ENCODE data around the gene DIP2B. TPM values are rescaled to one million over a fixed set of nuclear protein-coding genes. Genes with fewer than 3 reads are reported as not detected.
"Not testable (repeated sequence)": the region's sequence is repeated elsewhere in the genome, so short reads cannot be mapped to it uniquely, and the experiment has no call there.

The DIP2B gene
- total RNA-seq, 1 donor from 2014 or later, result 23.1 TPM

DNA sequence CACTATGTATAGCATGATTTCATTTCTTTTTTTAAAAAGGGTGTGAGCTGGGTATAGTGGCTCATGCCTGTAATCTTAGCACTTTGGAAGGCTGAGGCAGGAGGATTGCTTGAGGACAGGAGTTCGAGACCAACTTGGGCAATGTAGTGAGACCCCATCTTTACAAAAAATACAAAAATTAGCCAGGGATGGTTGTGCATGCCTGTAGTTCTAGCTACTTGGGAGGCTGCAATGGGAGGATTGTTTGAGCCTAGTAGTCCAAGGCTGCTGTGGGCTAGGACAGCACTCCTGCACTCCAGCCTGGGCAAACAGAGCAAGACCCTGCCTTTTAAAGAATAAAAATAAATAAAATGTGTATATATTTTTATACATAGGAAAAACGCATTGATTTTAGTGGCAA is 43.0 kb downstream of the DIP2B start:
- no peak for DNase-seq (ENCODE audit: low spot score)

DNA sequence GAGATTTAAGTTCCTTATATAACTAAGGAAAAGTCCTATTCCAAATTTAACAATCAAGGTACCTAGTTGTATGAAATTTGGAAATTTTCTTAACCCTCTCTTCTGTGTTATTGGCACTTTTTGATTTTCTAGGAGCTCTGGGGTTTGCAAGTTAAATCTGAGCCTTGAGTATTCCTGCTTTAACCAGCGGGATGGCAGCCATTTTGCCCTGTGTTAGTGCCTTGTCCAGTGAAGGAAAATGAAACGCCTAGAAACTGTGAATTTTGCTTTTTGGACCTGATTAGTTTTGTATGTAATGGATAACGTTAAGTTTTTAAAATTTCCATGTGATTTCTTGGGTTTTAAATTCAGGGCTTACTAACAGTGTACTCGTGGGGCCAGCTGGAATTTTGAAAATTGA is 45.1 kb downstream of the DIP2B start:
- DNase-seq (ENCODE audit: low spot score), result no peak

DNA sequence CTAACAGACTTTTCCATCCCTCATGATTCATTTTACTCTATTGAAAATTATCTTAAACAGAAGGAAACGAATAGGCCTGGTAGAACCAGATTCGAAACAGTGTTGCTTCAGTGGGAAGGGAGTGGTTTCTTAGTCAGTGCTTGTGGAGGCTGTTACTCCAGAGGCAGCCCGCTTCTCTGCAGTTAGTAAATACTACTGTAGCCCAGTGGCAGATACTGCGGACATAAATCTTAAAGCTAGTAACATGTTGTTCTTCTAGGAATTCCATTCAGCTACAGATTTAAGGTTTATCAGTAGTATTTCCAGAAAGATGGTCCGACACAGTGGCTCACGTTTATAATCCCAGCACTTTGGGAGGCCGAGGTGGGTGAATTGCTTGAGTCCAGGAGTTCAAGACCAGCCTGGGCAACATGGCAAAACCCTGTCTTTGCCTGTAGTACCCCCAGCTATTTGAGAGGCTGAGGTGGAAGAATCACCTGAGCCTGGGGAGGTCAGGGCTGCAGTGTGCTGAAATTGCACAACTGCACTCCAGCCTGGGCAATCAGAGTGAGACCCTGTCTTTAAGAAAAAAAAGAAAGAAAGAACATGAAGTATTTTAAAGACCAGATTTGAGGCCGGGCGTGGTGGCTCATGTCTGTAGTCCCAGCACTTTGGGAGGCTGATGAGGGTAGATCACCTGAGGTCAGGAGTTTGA is 45.9 kb downstream of the DIP2B start:
- no peak for DNase-seq (ENCODE audit: low spot score)

DNA sequence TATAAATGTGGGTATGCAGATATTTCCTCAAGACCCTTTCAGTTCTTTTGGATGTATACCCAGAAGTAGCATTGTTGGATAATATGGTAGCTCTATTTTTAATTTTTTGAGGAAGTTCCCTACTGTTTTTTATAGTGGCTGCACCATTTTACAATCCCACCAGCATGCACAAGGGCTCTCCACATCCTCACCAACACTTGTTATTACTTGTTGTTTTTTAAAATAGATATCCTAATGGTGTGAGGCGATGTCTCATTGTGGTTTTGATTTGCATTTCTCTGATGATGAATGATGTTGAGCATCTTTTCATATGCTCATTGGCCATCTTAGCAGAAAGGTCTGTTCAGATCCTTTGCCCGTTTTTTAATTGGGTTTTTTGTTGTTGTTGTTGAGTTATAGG is 47.1 kb downstream of the DIP2B start:
- no peak for DNase-seq (ENCODE audit: low spot score)

DNA sequence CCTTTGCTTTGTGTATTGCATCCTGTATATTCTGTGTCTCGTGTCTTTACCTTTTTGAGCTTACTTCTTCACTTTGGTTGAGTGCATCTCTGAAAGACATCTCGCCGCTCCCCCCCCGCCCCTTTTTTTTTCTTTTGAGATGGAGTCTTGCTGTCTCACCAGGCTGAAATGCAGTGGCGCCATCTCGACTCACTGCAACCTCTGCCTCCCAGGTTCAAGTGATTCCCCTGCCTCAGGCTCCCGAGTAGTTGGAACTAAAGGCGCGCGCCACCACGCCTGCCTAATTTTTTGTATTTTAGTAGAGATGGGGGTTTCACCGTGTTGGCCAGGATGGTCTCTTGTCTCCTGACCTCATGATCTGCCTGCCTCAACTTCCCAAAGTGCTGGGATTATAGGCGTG is 49.9 kb downstream of the DIP2B start:
- no peak for DNase-seq (ENCODE audit: low spot score)

- no peak for DNase-seq (ENCODE audit: low spot score)
Observed at GRCh38 chr12:50555471-50555885, 50.7 kb downstream of the DIP2B start.

DNA sequence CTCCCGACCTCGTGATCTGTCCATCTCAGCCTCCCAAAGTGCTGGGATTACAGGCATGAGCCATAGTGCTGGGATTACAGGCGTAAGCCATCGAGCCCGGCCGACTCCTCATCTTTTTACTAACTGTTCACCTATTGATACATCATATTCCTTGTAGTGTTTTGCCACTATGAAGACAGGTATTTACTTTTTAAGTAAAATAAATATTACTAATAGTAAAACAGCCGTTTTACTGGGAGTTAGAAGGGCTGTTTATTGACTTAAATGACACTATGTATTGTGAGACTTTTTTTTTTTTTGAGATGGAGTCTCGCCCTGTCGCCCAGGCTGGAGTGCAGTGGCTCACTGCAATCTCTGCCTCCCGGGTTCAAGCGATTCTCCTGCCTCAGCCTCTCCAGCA is 51.5 kb downstream of the DIP2B start:
- DNase-seq (ENCODE audit: low spot score), result no peak

- not testable (repeated sequence) for DNase-seq (ENCODE audit: low spot score)
Observed at GRCh38 chr12:50556796-50557195, 52.0 kb downstream of the DIP2B start.

DNA sequence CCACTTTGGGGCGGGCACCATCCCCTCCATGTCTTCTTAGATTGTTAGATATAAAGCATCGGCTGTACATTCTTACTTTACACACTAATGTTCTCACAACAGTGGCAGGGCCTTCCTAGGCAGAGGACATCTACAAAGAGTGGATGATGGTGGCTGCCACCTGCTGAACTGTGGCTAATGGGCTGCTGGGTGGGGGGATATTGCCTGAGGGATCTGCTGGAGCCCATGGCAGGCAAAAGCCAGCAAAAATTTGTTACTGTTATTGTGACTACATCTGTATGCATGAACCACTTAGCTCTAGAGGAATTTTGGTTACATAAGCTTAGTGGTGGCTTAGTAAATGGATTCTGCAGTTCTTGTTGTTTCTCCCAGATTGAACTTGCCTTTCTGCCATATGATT is 52.6 kb downstream of the DIP2B start:
- DNase-seq (ENCODE audit: low spot score), result no peak

DNA sequence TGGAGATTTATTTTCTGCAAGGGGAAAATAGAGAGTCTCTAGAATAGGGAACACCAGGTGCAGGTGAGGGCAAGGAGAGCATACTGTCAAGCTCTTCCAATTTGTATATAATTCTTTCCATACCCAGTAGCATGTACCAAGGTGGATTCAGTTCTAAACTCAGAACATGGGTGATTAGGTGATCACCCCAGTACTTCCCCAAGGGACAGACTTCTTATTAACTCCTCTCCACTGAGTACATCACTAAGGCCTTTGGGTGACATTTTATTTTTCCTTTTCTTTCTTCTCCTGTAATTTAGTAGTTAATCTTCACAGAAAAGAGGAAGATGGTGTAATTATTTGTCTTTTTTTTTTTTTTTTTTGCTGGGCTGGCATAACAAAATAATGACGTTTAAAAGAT is 54.2 kb downstream of the DIP2B start:
- DNase-seq (ENCODE audit: low spot score), result no peak

GRCh38 chr12:50562520-50563433 is 58.0 kb downstream of the DIP2B start:
- DNase-seq (ENCODE audit: low spot score), result no peak

DNA sequence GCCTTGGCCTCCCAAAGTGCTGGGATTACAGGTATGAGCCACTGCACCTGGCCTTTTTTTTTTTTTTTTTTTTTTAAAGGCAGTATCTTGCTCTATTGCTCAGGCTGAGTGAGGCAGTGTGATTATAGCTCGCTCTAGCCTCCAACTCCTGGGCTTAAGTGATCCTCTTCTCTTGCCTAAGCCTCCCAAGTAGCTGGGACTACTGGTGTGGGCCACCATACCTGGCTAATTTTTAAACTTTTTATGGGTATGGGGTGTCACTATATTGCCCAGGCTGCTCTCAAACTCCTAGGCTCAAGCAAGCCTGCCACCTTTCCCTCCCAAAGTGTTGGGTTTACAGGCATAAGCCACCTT is 58.6 kb downstream of the DIP2B start:
- DNase-seq (ENCODE audit: low spot score), result no peak

- no peak for DNase-seq (ENCODE audit: low spot score)
Observed at GRCh38 chr12:50564237-50564947, 59.6 kb downstream of the DIP2B start.

GRCh38 chr12:50564948-50565297 is 60.1 kb downstream of the DIP2B start:
- DNase-seq (ENCODE audit: low spot score), result no peak

GRCh38 chr12:50566066-50566465 is 61.3 kb downstream of the DIP2B start:
- DNase-seq (ENCODE audit: low spot score), result no peak

DNA sequence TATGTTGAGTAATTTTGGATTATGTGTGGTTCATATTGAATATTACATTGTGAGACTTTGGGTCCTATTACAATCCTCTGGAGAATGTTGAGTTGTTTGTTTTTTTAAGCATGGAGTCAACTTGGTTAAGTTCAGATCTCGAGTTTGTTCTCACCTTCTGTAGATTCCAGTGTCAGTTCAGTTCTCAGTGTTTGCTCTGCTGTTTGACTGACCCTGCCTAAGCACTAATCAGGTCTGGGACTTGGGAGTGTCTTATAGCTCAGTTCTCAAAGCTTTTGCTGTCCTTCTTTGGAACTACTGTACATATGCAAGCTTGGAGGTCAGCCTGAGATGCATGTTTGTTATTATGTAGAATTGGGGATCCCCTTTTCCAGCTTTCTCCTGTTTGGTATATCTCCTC is 63.1 kb downstream of the DIP2B start:
- DNase-seq (ENCODE audit: low spot score), result no peak

DNA sequence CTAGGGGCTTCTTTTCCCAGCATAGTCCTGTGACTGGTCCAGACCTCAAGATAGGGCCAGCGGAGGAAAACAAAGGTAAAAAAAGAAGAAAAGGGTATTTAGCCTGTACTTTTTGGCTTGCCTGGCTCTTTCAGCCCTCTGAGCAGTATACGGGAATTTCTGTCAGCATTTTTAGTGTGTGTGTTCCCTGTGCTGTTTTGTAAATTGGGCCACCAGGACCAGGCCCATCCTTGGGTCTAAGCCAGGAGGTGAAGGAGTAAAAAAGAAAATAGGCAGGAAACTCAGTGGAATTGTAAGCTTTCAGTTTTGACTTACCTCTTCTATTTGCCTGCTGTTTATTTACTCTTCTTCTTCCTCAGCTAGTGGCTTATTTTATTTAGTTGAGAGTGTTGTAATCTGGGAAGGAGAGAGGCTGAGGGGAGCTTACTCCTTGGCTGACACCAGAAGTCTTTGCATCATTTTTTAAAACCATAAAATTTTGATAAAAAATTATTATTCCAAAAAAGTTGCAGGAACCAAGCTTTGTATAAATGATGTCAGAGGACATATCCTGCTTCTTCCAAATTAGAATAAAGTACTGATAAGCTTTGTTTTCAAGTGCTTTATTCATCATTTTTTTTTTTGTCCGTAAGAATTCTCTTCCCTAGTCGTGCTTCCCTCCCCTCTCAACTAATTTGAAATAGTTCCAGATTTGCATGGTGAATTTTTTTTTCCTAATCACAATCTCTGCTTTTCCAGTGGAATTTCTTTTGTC is 63.7 kb downstream of the DIP2B start:
- DNase-seq (ENCODE audit: low spot score), result no peak

GRCh38 chr12:50569321-50569720 is 64.5 kb downstream of the DIP2B start:
- DNase-seq (ENCODE audit: low spot score), result no peak

GRCh38 chr12:50569876-50570275 is 65.1 kb downstream of the DIP2B start:
- no peak for DNase-seq (ENCODE audit: low spot score)

DNA sequence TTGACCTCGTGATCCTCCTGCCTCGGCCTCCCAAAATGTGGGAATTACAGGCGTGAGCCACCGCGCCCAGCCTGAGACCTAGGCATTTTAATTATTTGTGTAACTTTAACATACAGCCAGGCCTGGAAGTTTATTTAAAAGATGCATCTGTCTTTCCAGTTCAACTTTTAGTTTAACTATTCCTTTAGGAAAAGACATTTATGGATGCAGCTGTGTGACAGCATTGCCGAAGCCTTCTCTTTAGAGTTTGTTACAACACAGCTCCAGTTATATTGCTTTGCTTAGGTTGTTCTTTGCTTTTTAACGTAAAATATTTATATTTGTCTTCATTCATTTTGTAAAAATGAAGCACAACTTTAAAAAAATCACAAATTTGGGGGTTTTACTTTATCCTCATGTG is 67.0 kb downstream of the DIP2B start:
- no peak for DNase-seq (ENCODE audit: low spot score)

- DNase-seq (ENCODE audit: low spot score), result no peak
Observed at GRCh38 chr12:50572287-50572686, 67.5 kb downstream of the DIP2B start.

GRCh38 chr12:50572760-50573159 is 68.0 kb downstream of the DIP2B start:
- DNase-seq (ENCODE audit: low spot score), result no peak
